Spleen (tissue), 7 donors: ENCODE data around the gene KCNJ4.

Source experiments
- POLR2A ChIP-seq, 3 donors: fragments of 450-650 bp; IDR thresholded peaks; one replicate each; pipeline ENCODE4 v1.5.1; 2017; ENCODE audit warnings: antibody characterized with exemption in 3 of 3, mild to moderate bottlenecking in 1 of 3
- POLR2AphosphoS5 ChIP-seq, 3 donors: sonication (generic); formaldehyde crosslinking; IDR thresholded peaks; one replicate each; pipeline ENCODE4 v1.5.1; 2017; ENCODE audit warnings: antibody characterized with exemption in 3 of 3
- TF ChIP-seq, protein P1 (sequence below), 11 experiments: fragments of 200-600 bp in 7 of 11; fragments of 450-650 bp in 4 of 11; sonication (generic) in 4 of 11; IDR thresholded peaks in 8 of 11; conservative IDR thresholded peaks in 3 of 11; 1 replicate in 7 of 11; 2 replicates in 4 of 11; pipeline versions ENCODE4 v1.4.0 to v1.8.0; 2016 to 2021; ENCODE audit warnings: antibody characterized with exemption in 11 of 11, inconsistent platforms in 4 of 11, mild to moderate bottlenecking in 1 of 11
- donor health status: DM: no; HTN: no; CAD: no; lungs with moderate emphysema.
- donor health status: DM: no; HTN: no; CAD: no.
- donor health status: DM: no; HTN: no; CAD: no.

- TF ChIP-seq, protein P1, sequence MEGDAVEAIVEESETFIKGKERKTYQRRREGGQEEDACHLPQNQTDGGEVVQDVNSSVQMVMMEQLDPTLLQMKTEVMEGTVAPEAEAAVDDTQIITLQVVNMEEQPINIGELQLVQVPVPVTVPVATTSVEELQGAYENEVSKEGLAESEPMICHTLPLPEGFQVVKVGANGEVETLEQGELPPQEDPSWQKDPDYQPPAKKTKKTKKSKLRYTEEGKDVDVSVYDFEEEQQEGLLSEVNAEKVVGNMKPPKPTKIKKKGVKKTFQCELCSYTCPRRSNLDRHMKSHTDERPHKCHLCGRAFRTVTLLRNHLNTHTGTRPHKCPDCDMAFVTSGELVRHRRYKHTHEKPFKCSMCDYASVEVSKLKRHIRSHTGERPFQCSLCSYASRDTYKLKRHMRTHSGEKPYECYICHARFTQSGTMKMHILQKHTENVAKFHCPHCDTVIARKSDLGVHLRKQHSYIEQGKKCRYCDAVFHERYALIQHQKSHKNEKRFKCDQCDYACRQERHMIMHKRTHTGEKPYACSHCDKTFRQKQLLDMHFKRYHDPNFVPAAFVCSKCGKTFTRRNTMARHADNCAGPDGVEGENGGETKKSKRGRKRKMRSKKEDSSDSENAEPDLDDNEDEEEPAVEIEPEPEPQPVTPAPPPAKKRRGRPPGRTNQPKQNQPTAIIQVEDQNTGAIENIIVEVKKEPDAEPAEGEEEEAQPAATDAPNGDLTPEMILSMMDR (IDR thresholded peaks at IDR 0.05 in 8 of 11, conservative IDR thresholded peaks at IDR 0.05 in 3 of 11): no peak
- TF ChIP-seq POLR2AphosphoS5 (IDR thresholded peaks at IDR 0.05): no peak
- TF ChIP-seq POLR2A (IDR thresholded peaks at IDR 0.05): no peak
These were observed 11.1 kb downstream of the KCNJ4 start for GRCh38 chr22:38443628-38444521.
